OCI-LY7 (cell line): Measurements from ENCODE around the gene CBR3.

ENCODE experiments used
- EZH2phosphoT487 ChIP-seq: fragments of 200-600 bp; sonication (generic); IDR thresholded peaks from 2 replicates; pipeline ENCODE4 v1.6.1; 2018; ENCODE audit warnings: low read depth, borderline replicate concordance, mild to moderate bottlenecking, mixed run types, antibody characterized with exemption, low read length, moderate library complexity, mixed read lengths
- TF ChIP-seq, protein P1 (sequence below): fragments of 200-600 bp; sonication (generic); conservative IDR thresholded peaks from 2 replicates; pipeline ENCODE4 v1.5.1; 2014; ENCODE audit warnings: mild to moderate bottlenecking, antibody characterized with exemption, low read length, moderate library complexity, mixed read lengths

DNA sequence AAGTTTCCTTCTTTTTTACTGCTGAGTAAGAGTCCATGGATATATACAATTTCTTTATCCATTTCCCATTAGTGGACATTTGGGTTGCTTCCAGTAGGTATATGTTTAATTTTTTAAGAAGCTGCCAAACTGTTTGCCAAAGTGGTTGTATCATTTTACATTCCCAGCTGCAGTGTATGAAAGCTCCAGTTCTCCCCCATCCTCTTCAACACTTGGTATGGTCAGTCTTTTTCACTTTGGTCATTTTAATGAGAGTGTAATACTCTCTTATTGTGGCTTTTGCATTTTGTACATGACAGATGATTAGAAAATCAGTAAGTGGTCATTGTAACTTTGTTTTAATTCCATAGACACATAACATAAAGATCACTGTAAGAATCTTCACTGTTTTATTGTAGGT, 44.3 kb downstream of the CBR3 start:
- TF ChIP-seq, protein P1, sequence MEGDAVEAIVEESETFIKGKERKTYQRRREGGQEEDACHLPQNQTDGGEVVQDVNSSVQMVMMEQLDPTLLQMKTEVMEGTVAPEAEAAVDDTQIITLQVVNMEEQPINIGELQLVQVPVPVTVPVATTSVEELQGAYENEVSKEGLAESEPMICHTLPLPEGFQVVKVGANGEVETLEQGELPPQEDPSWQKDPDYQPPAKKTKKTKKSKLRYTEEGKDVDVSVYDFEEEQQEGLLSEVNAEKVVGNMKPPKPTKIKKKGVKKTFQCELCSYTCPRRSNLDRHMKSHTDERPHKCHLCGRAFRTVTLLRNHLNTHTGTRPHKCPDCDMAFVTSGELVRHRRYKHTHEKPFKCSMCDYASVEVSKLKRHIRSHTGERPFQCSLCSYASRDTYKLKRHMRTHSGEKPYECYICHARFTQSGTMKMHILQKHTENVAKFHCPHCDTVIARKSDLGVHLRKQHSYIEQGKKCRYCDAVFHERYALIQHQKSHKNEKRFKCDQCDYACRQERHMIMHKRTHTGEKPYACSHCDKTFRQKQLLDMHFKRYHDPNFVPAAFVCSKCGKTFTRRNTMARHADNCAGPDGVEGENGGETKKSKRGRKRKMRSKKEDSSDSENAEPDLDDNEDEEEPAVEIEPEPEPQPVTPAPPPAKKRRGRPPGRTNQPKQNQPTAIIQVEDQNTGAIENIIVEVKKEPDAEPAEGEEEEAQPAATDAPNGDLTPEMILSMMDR: no peak
- TF ChIP-seq EZH2phosphoT487: no peak
